Testis (tissue), 5 donors: ENCODE measurements around the gene CYP1A2. TPM values are rescaled to one million over a fixed set of nuclear protein-coding genes. Genes with fewer than 3 reads are reported as not detected.

ENCODE experiments used
- DNase-seq: peaks from one replicate; pipeline ENCODE4 v3.0.0-alpha.2; 2019
- H3K27ac ChIP-seq, 2 donors: fragments of 200-600 bp; sonication (generic); one replicate each; pipeline ENCODE4 v1.5.1; 2019
- H3K27me3 ChIP-seq: fragments of 200-600 bp; sonication (generic); one replicate; pipeline ENCODE4 v1.5.1; 2019
- H3K36me3 ChIP-seq: fragments of 200-600 bp; sonication (generic); one replicate; pipeline ENCODE4 v1.5.1; 2017; ENCODE audit warnings: low read depth; ENCODE audit errors: missing control alignments
- H3K4me1 ChIP-seq: fragments of 200-600 bp; sonication (generic); one replicate; pipeline ENCODE4 v1.5.1; 2019
- H3K4me3 ChIP-seq, 2 donors: fragments of 200-600 bp; sonication (generic); one replicate each; pipeline ENCODE4 v1.5.1; 2017 to 2019
- H3K9me3 ChIP-seq: fragments of 200-600 bp; sonication (generic); one replicate; pipeline ENCODE4 v1.5.1; 2017
- POLR2A ChIP-seq: fragments of 450-650 bp; IDR thresholded peaks from one replicate; pipeline ENCODE4 v1.6.1; 2017; ENCODE audit warnings: antibody characterized with exemption, mild to moderate bottlenecking, moderate library complexity
- WGBS, 2 donors: methylation state at CpG; one replicate each; pipeline ENCODE4 v1.1.5; 2018; 5-methylcytosine and 5-hydroxymethylcytosine counted together
- intact Hi-C: fragments of 100-400 bp; cut with DNase I; formaldehyde crosslinking; loops from one replicate; pipeline ENCODE4 v1.15.1; 2023; ENCODE audit warnings: low total_unique reads
- long read RNA-seq, 2 donors: transcript quantifications; one replicate each; lab custom pipeline, GENCODE V29; 2026
- polyA plus RNA-seq: library from polyadenylated mRNA; stranded (reverse); fragments of 350-450 nt; fragmentation: Illumina TruSeq; extraction: RNeasy Lipid Tissue Mini Kit (QIAGEN cat#74804); gene quantifications from one replicate; pipeline ENCODE4 v1.2.3, GENCODE V29; 2014; ENCODE audit warnings: low read depth, low replicate concordance; ENCODE audit not compliant: insufficient read depth
- total RNA-seq, 2 donors: library from RNA; depleted of rRNA; stranded (reverse); fragments of >200 nt; gene quantifications; one replicate each; pipeline ENCODE4 v1.2.3, GENCODE V29; 2016
- TF ChIP-seq, protein P1 (sequence below), 3 experiments: fragments of 450-650 bp in 2 of 3; fragments of 200-600 bp in 1 of 3; sonication (generic) in 1 of 3; IDR thresholded peaks; one replicate each; pipeline ENCODE4 v1.5.1; 2016 to 2019; ENCODE audit warnings: antibody characterized with exemption in 3 of 3, mild to moderate bottlenecking in 2 of 3, moderate library complexity in 1 of 3

Gene CYP1A2, protein sequence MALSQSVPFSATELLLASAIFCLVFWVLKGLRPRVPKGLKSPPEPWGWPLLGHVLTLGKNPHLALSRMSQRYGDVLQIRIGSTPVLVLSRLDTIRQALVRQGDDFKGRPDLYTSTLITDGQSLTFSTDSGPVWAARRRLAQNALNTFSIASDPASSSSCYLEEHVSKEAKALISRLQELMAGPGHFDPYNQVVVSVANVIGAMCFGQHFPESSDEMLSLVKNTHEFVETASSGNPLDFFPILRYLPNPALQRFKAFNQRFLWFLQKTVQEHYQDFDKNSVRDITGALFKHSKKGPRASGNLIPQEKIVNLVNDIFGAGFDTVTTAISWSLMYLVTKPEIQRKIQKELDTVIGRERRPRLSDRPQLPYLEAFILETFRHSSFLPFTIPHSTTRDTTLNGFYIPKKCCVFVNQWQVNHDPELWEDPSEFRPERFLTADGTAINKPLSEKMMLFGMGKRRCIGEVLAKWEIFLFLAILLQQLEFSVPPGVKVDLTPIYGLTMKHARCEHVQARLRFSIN
- under 1 TPM; 0.12 to 0.31 TPM for total RNA-seq
- polyA plus RNA-seq: not detected
- long read RNA-seq, donor 1: 0 reads
- long read RNA-seq, donor 2: 0 reads

DNA sequence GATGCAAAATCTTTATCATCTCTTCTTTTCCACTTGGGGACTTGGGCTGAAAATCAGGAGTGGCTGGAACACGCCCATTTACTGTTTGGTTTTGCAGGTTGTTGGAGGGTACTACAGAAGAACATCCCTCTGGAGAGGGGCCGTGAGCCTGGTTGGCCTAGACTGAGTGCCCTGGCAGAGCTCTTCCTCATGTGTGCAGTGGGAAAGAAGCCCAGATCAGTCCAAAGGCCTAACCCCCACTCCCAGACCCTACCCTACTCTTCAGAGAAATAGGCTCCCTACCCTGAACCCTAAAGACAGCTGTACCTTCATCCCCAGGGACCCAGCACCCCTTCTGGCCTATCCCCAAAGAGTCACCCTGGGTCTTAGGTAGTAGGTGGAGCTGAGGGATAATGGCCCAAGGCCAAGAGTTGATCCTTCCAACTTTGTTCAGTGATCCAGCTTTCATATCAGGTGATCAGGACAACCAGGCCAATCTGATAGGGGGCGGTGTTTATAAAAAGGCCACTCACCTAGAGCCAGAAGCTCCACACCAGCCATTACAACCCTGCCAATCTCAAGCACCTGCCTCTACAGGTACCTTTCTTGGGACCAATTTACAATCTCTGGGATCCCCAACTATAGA, at the start of gene CYP1A2:
Gene CYP1A2 (plus strand): TSS at position 524 of the 625 bp plus-strand sequence. CDS start 894 bp downstream, outside the sequence.
- TF ChIP-seq, protein P1, sequence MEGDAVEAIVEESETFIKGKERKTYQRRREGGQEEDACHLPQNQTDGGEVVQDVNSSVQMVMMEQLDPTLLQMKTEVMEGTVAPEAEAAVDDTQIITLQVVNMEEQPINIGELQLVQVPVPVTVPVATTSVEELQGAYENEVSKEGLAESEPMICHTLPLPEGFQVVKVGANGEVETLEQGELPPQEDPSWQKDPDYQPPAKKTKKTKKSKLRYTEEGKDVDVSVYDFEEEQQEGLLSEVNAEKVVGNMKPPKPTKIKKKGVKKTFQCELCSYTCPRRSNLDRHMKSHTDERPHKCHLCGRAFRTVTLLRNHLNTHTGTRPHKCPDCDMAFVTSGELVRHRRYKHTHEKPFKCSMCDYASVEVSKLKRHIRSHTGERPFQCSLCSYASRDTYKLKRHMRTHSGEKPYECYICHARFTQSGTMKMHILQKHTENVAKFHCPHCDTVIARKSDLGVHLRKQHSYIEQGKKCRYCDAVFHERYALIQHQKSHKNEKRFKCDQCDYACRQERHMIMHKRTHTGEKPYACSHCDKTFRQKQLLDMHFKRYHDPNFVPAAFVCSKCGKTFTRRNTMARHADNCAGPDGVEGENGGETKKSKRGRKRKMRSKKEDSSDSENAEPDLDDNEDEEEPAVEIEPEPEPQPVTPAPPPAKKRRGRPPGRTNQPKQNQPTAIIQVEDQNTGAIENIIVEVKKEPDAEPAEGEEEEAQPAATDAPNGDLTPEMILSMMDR (IDR thresholded peaks at IDR 0.05): no peak
- no peak for TF ChIP-seq POLR2A
- Histone ChIP-seq H3K4me1 (no peaks in the 10 kb centered on the region), H3K4me3 (no peak within 1 kb of the TSS), H3K9me3 (no peaks in the 10 kb centered on the region), H3K36me3 (no peaks in the 10 kb centered on the region), H3K27me3 (no peaks in the 10 kb centered on the region), H3K27ac (no peak within 1 kb of the TSS)
- intact Hi-C loops: no loop called here
- no peak for DNase-seq
- 87 to 88% methylated on average over 3 of the region's 3 CpGs for WGBS, 2 donors

DNA sequence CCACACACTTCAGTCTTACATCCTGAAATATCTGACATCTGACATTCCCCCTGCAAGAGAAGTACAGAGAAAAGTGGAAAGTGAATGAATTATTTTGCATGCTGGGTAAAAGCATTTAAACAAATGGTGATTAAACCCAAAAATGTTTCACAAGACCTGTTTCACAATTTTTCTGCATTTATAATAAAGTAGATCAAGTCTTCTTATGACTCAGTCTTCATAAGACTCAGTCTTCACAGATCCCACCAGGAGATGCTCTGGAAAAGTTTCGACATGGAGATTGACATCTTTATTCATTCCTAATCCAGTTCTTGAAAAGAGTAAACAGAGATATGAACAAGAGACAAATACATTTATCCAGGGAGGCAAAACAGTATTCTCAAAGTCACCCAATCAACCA, 39.6 kb upstream of the CYP1A2 start:
- H3K4me3 ChIP-seq: no peak overlapping the region
- H3K27ac ChIP-seq: no peak overlapping the region
- no peaks in the 10 kb centered on the region for H3K36me3 ChIP-seq
- intact Hi-C loops: no loop called here
- DNase-seq: no peak
- no peaks in the 10 kb centered on the region for H3K9me3 ChIP-seq
- no peaks in the 10 kb centered on the region for H3K27me3 ChIP-seq
- TF ChIP-seq POLR2A: no peak
- TF ChIP-seq, protein P1 (IDR thresholded peaks at IDR 0.05): no peak
- WGBS, 2 donors: 57 to 76% methylated on average over 1 of the region's 1 CpG
- no peaks in the 10 kb centered on the region for H3K4me1 ChIP-seq

DNA sequence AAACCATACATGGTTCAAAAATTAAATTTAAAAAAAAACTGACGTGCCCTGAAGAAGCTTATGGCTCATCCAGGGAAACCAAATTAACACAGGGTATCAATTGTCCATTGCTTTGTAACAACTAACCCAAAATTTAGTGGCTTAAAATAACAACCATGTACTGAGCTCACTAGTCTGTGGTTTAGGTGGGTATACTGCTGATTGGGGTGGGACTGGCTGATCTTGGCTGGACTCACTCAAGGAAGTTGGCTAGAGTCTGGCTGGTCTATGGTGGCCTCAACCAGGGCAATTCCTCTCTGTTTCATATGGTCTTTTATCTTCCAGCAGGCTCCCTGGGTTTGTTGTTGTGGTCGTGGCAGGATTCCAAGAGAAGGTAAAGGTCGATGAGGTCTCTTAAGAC, 38.8 kb upstream of the CYP1A2 start:
- Histone ChIP-seq H3K4me1 (no peaks in the 10 kb centered on the region), H3K36me3 (no peaks in the 10 kb centered on the region), H3K27me3 (no peaks in the 10 kb centered on the region), H3K27ac (no peak overlapping the region), H3K4me3 (no peak overlapping the region), H3K9me3 (no peaks in the 10 kb centered on the region)
- no peak for DNase-seq
- intact Hi-C loops: no loop called here
- TF ChIP-seq, protein P1 (IDR thresholded peaks at IDR 0.05): no peak
- TF ChIP-seq POLR2A: no peak
- WGBS, 2 donors: 63 to 66% methylated on average over 3 of the region's 3 CpGs

DNA sequence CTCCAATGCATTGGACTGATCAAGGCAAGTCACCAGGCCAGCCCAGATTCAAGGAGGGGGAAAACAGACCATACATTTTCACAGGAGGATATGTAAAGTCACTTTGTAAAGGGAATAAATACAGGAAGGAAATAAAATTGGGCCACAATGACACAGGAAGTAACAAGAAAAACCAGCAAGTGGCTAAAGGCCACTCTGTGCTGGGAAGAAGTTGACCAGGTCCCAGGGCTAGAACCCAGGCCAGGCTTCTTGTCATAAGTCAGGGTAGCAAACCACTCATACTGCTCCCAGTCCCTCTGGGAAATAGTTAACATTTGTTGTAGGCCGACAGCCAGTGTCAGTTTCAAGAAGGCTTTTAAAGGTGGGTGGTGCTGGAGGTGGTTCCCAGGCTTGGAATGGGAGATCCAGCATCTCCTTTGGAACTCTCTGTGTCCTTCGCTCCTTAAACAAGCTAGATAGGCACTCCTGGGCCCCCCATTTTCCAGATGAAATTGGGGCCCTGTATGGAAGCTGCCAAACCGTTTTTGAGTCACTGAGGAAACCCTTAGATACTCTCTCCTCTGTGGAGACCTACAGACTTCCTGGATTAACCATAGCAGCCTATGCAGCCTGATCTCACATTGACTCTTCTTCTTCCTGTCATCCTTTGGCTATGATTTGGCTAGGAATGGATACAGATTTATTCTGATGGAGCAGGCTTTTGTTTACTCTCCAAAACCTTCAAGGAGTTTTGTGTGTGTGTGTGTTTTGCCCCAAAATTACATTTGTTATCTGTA, 38.1 kb upstream of the CYP1A2 start:
- Histone ChIP-seq H3K36me3 (no peaks in the 10 kb centered on the region), H3K4me3 (no peak overlapping the region), H3K4me1 (no peaks in the 10 kb centered on the region), H3K27me3 (no peaks in the 10 kb centered on the region), H3K27ac (no peak overlapping the region), H3K9me3 (no peaks in the 10 kb centered on the region)
- TF ChIP-seq, protein P1 (IDR thresholded peaks at IDR 0.05): no peak
- no peak for TF ChIP-seq POLR2A
- 56 to 70% methylated on average over 2 to 3 of the region's 3 CpGs for WGBS, 2 donors
- intact Hi-C loops: no loop called here
- no peak for DNase-seq
